Testis (tissue), 3 donors: ENCODE data around the gene MND1. TPM values are rescaled to one million over a fixed set of nuclear protein-coding genes. Genes with fewer than 3 reads are reported as not detected.

ENCODE experiments used
- DNase-seq: peaks from one replicate; pipeline ENCODE4 v3.0.0-alpha.2; 2019
- H3K27ac ChIP-seq, 2 donors: fragments of 200-600 bp; sonication (generic); one replicate each; pipeline ENCODE4 v1.5.1; 2019
- H3K27me3 ChIP-seq: fragments of 200-600 bp; sonication (generic); one replicate; pipeline ENCODE4 v1.5.1; 2019
- H3K36me3 ChIP-seq: fragments of 200-600 bp; sonication (generic); one replicate; pipeline ENCODE4 v1.5.1; 2017; ENCODE audit warnings: low read depth; ENCODE audit errors: missing control alignments
- H3K4me1 ChIP-seq: fragments of 200-600 bp; sonication (generic); one replicate; pipeline ENCODE4 v1.5.1; 2019
- H3K4me3 ChIP-seq, 2 donors: fragments of 200-600 bp; sonication (generic); one replicate each; pipeline ENCODE4 v1.5.1; 2017 to 2019
- H3K9me3 ChIP-seq: fragments of 200-600 bp; sonication (generic); one replicate; pipeline ENCODE4 v1.5.1; 2017
- POLR2A ChIP-seq: fragments of 450-650 bp; IDR thresholded peaks from one replicate; pipeline ENCODE4 v1.6.1; 2017; ENCODE audit warnings: antibody characterized with exemption, mild to moderate bottlenecking, moderate library complexity
- WGBS, 2 donors: methylation state at CpG; one replicate each; pipeline ENCODE4 v1.1.5; 2018; 5-methylcytosine and 5-hydroxymethylcytosine counted together
- intact Hi-C: fragments of 100-400 bp; cut with DNase I; formaldehyde crosslinking; loops from one replicate; pipeline ENCODE4 v1.15.1; 2023; ENCODE audit warnings: low total_unique reads
- polyA plus RNA-seq: library from polyadenylated mRNA; stranded (reverse); fragments of 350-450 nt; fragmentation: Illumina TruSeq; extraction: RNeasy Lipid Tissue Mini Kit (QIAGEN cat#74804); gene quantifications from one replicate; pipeline ENCODE4 v1.2.3, GENCODE V29; 2014; ENCODE audit warnings: low read depth, low replicate concordance; ENCODE audit not compliant: insufficient read depth
- total RNA-seq, 2 donors: library from RNA; depleted of rRNA; stranded (reverse); fragments of >200 nt; gene quantifications; one replicate each; pipeline ENCODE4 v1.2.3, GENCODE V29; 2016
- TF ChIP-seq, protein P1 (sequence below), 3 experiments: fragments of 450-650 bp in 2 of 3; fragments of 200-600 bp in 1 of 3; sonication (generic) in 1 of 3; IDR thresholded peaks; one replicate each; pipeline ENCODE4 v1.5.1; 2016 to 2019; ENCODE audit warnings: antibody characterized with exemption in 3 of 3, mild to moderate bottlenecking in 2 of 3, moderate library complexity in 1 of 3

Gene MND1
- total and polyA plus RNA-seq, 3 donors from 2014 or later = 8.3 to 17.5 (median 11.4) TPM

DNA sequence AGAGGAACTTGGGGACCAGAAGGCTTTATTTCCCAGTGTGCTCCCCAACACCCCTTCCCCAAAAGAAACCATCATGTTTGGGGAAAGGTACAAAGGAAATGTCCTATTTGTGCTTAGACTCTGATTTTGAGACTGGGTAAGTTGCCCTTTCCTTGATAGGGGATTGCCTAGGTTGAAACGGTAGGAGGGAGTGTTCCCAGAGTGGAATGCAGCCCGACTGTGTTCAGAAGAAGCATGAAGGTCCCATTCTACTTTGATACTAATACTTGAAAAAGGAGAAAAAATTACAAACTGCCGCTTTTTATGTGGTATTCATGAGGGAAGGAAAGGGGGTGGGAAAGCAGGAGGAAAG lies 89.2 kb downstream of the MND1 start:
- WGBS, 2 donors = 52 to 54% methylated on average over 3 of the region's 3 CpGs
- intact Hi-C loops = no loop called here
- Histone ChIP-seq H3K36me3 (no peaks in the 10 kb centered on the region), H3K9me3 (no peaks in the 10 kb centered on the region), H3K4me1 (no peaks in the 10 kb centered on the region), H3K27me3 (no peaks in the 10 kb centered on the region), H3K27ac (no peak overlapping the region), H3K4me3 (no peak overlapping the region)
- DNase-seq = no peak
- TF ChIP-seq, protein P1, sequence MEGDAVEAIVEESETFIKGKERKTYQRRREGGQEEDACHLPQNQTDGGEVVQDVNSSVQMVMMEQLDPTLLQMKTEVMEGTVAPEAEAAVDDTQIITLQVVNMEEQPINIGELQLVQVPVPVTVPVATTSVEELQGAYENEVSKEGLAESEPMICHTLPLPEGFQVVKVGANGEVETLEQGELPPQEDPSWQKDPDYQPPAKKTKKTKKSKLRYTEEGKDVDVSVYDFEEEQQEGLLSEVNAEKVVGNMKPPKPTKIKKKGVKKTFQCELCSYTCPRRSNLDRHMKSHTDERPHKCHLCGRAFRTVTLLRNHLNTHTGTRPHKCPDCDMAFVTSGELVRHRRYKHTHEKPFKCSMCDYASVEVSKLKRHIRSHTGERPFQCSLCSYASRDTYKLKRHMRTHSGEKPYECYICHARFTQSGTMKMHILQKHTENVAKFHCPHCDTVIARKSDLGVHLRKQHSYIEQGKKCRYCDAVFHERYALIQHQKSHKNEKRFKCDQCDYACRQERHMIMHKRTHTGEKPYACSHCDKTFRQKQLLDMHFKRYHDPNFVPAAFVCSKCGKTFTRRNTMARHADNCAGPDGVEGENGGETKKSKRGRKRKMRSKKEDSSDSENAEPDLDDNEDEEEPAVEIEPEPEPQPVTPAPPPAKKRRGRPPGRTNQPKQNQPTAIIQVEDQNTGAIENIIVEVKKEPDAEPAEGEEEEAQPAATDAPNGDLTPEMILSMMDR (IDR thresholded peaks at IDR 0.05) = no peak
- TF ChIP-seq POLR2A = no peak

GRCh38 chr4:153434190-153434589 lies 89.7 kb downstream of the MND1 start:
- H3K9me3 ChIP-seq = no peaks in the 10 kb centered on the region
- no peak for DNase-seq
- H3K27ac ChIP-seq = no peak overlapping the region
- 73 to 79% methylated on average over 2 of the region's 2 CpGs for WGBS, 2 donors
- TF ChIP-seq, protein P1 (IDR thresholded peaks at IDR 0.05) = no peak
- no peak for TF ChIP-seq POLR2A
- no peaks in the 10 kb centered on the region for H3K27me3 ChIP-seq
- no peaks in the 10 kb centered on the region for H3K4me1 ChIP-seq
- H3K36me3 ChIP-seq = no peaks in the 10 kb centered on the region
- no peak overlapping the region for H3K4me3 ChIP-seq
- intact Hi-C loops = no loop called here

DNA sequence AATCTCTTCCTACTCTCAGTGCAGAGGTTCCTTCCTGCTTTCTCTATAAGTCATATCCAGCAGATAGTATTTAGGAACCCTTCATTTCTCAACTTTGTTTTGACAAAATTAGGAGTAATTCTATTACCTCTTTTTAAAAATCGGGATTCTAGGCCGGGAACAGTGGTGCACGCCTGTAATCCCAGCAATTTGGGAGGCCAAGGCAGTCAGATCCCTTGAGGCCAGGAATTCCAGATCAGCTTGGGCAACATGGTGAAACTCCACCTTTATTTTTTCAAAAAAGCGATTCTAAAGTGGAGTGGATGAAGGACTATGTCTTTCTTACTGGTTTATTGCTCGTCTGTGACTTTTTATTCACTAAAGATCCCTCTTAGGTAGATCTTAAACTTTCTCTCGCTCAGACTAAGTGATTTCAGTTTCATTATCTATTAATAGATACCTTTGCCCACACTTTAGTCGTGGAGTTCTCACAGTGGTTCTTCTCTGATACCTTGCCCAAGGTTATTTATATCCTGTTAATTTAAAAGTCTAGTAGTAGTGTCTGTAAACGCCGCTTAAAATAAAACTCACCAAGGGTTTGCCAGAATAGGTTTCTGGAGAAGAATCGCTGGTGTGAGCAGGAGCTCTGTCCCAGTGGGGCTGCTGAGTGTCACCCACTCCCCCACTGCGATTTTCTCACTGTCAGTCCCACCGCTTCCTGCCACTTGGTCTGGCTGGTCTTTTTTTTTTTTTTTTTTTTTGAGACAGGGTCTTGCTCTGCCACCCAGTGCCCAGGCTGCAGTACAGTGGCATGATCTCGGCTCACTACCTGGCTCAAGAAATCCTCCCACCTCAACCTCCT lies 94.6 kb downstream of the MND1 start:
- intact Hi-C loops = no loop called here
- no peaks in the 10 kb centered on the region for H3K4me1 ChIP-seq
- no peaks in the 10 kb centered on the region for H3K36me3 ChIP-seq
- H3K27me3 ChIP-seq = no peaks in the 10 kb centered on the region
- H3K4me3 ChIP-seq = no peak overlapping the region
- TF ChIP-seq POLR2A = no peak
- TF ChIP-seq, protein P1 (IDR thresholded peaks at IDR 0.05) = no peak
- DNase-seq = no peak
- 76 to 80% methylated on average over 13 of the region's 13 CpGs for WGBS, 2 donors
- H3K27ac ChIP-seq = no peak overlapping the region
- H3K9me3 ChIP-seq = no peaks in the 10 kb centered on the region

- no peak overlapping the region for H3K27ac ChIP-seq
- TF ChIP-seq, protein P1 (IDR thresholded peaks at IDR 0.05) = no peak
- TF ChIP-seq POLR2A = no peak
- no peaks in the 10 kb centered on the region for H3K9me3 ChIP-seq
- DNase-seq = no peak
- intact Hi-C loops = no loop called here
- WGBS, 2 donors = 89 to 97% methylated on average over 9 of the region's 9 CpGs
- H3K27me3 ChIP-seq = no peaks in the 10 kb centered on the region
- no peaks in the 10 kb centered on the region for H3K36me3 ChIP-seq
- no peaks in the 10 kb centered on the region for H3K4me1 ChIP-seq
- no peak overlapping the region for H3K4me3 ChIP-seq
These were observed 95.3 kb downstream of the MND1 start for GRCh38 chr4:153439831-153440230.

- H3K27ac ChIP-seq = no peak overlapping the region
- no peaks in the 10 kb centered on the region for H3K36me3 ChIP-seq
- intact Hi-C loops = no loop called here
- H3K27me3 ChIP-seq = no peaks in the 10 kb centered on the region
- WGBS, 2 donors = 91 to 92% methylated on average over 6 of the region's 6 CpGs
- H3K4me1 ChIP-seq = no peaks in the 10 kb centered on the region
- H3K9me3 ChIP-seq = no peaks in the 10 kb centered on the region
- DNase-seq = no peak
- no peak for TF ChIP-seq POLR2A
- TF ChIP-seq, protein P1 (IDR thresholded peaks at IDR 0.05) = no peak
- H3K4me3 ChIP-seq = no peak overlapping the region
These were observed 96.0 kb downstream of the MND1 start for GRCh38 chr4:153440475-153440874.
